GM18511 (cell line): Measurements from ENCODE around the gene BAD.

Source experiments
- ATAC-seq: cut with Tn5 transposase; IDR thresholded peaks from one replicate; pipeline ENCODE4 v1.9.1; 2021; ENCODE audit warnings: mild to moderate bottlenecking, moderate library complexity; ENCODE audit not compliant: unreplicated experiment

The BAD gene

DNA sequence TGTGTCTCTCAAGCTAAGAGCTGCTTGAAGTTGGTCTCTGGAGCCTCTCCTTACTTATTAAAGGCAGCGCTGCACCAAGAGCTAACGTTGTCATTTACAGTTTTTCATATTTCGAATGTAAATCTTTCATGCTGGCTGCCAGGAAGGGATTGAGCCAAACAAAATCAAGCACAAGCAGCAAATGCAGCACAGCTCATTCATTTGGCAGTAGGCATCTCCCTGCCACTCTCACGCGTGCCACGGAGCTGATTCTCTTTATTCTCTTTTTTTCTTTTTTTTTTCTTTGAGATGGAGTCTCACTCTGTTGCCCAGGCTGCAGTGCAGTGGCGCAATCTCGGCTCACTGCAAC is 51.5 kb downstream of the BAD start:
- no peak for ATAC-seq

DNA sequence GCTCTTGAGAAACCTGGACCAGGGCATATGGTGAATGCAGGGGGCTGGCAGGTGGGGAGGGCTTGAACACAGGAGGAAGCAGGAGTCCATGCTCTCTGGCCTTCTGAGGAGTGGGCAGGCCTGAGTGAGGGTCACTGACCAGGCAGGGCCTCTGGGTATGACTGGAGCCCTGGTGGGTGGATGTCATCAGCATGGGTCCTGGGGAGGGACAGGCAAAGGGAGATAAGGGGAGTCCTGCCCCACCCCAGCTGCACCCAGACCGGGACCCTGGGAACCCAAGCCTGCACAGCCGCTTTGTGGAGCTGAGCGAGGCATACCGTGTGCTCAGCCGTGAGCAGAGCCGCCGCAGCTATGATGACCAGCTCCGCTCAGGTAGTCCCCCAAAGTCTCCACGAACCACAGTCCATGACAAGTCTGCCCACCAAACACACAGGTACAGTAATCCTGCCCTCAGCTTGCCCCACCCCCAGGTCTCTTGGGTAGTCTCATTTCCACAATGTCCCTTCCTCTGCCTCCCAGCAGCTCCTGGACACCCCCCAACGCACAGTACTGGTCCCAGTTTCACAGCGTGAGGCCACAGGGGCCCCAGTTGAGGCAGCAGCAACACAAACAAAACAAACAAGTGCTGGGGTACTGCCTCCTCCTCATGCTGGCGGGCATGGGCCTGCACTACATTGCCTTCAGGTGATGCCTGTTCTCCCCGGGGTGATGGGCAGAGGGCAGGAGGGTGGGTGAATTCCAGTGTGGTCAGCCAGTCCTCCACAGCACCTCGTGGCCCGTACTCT is 52.1 kb downstream of the BAD start:
- ATAC-seq = no peak

DNA sequence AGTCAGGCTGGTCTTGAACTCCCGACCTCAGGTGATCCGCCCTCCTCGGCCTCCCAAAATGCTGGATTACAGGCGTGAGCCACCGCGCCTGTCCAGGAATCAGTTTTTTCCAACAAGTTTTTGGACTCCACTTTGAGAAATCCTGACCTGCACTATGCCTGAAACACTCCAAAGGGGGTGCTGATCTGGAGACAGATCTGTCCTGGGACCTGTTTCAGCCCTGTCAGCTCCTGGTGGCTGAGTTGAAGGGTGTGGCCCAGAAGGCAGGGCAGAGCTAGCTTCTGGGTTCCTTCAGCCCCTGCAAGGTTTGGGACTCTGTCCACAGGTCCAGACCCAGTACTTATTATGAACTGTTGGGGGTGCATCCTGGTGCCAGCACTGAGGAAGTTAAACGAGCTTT is 52.9 kb downstream of the BAD start:
- ATAC-seq = no peak

DNA sequence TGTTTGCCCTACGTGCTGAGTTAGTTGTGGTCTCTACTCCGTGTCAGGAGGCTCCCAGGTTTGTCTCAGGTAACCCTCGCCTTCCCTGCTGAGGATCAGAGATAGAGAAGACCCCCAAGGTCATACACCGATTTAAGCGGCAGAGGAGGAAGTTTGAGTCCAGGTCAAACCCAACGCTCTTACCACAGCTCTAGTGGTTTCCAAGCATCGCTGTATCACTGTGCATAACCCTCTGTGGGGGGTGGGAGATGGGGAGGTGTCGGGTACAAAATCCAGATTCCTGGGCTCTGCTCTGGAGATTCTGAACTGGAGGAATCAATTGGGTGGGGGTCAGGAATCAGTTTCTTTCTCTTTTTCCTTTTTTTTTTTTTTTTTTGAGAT is 53.5 kb downstream of the BAD start:
- ATAC-seq = no peak

DNA sequence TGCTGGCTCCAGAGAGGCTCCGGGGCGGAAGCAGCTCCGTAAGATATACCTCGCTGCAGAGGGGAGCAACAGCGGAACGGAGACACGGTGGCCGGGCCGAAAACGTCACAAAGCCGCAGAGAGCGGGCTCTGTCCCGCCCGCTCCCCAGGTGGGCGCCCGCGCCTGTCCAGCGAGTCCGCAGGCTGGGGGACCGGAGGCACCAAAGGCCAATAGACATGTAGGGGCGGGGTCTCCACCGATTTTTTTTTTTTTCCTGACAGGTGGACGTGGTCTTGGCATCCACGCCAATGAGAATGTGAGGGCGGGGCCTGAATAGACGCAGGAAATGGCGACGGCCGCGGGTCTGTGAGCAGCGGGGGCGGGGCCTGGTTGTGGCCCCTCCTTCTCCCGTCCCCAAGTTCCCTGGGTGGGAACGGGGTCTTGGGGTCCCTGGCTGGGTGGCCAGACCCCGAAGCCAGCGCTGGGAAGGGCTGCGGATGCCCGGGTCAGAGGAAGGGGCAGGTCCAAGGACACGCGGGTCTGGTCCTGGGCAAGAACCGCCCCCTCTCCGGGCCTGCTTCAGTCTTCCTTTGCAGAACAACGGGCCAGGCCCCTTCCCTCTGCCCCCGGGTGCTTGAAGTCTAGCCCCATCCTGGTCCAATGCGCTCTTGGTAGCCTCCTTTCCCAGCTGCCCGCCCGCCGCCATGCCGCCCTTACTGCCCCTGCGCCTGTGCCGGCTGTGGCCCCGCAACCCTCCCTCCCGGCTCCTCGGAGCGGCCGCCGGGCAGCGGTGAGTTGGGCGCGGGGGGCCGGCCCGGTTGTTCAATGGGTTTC is 54.1 kb downstream of the BAD start, which contains the start of gene DNAJC4:
Gene DNAJC4 (plus strand): TSS at position 378 of the 814 bp plus-strand sequence. CDS start 307 bp downstream, at position 685.
- peak; percentile 46 for ATAC-seq

DNA sequence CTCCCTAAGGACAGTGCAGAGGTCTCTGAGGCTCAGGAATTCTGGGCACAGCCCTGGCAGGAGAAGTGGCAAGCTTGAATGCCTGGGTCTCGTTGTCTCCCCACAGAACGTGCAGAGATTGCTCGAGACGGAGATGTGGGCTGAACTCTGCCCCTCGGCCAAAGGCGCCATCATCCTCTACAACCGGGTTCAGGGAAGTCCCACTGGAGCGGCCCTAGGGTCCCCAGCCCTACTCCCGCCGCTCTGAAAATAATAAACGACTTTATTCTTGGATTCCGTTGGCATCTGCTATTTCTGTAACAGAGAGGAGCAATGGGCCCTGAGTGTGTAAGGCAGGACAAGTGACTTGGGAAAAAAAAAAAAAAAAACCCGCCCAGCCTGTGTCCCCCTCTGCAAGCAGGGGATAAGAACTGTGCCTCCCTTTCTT is 54.7 kb downstream of the BAD start:
- no peak for ATAC-seq

DNA sequence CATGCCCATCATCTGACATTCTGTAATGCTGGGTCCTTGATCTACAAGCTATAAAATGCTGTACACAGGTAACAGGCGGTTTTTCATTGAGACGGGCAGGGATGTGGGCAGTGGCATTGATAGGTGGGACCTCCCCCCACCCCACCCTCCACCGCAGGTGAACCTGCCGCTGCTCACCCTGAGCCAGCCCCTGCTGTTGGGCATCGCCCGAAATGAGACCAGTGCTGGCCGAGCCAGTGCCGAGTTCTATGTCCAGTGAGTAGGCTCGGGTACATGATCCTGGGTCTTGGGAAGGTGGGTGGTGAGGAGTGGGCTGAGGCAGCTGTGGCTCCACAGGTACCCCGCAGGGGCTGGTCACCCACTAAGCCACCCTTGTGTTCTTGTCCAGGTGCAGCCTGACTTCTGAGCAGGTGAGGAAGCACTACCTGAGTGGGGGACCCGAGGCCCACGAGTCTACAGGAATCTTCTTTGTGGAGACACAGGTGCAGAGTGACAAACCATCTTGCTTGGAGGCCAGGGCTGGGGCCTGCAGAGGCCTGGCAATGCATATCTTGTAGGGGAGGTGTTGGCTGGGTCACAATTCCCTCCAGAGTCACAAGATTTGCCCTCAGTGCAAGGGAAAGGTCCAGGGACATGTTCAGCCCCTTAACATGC is 55.2 kb downstream of the BAD start:
- ATAC-seq = no peak

DNA sequence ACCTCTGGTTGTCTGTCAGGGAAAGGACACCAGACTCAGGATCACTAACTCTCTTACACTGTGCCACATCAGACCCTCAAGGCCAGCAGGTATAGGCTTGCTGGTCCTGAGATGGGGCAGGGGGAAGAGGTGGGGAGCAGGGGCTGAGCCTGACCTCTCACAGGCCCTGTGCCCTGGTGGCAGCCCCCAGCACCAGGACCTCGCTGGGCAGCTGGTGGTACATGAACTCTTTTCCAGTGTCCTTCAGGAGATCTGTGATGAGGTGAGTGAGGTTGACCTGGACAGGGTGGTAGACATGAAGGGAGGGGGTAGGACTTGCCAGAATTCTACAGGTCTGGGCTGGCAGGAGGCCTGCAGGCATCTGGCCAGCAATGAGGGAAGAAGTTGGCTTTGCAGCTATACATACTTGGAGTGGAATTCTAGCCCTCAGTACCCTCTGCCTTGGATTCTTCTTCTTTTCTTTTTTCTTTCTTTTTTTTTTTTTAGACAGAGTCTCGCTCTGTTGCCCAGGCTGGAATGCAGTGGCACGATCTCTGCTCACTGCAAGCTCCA is 57.0 kb downstream of the BAD start:
- no peak for ATAC-seq

DNA sequence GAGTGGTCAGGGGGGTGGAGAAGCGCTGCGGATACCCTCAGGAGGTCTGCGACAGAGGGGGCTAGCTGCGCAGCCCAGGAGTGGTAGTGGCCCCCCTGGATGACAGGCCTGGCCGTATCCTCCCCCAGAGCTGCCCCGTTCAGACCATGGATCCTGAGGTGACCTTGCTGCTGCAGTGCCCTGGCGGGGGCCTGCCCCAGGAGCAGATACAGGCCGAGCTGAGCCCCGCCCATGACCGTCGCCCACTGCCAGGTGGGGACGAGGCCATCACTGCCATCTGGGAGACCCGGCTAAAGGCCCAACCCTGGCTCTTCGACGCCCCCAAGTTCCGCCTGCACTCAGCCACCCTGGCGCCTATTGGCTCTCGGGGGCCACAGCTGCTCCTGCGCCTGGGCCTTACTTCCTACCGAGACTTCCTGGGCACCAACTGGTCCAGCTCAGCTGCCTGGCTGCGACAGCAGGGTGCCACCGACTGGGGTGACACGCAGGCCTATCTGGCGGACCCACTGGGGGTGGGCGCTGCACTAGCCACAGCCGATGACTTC is 57.9 kb downstream of the BAD start:
- ATAC-seq = peak; percentile 38

DNA sequence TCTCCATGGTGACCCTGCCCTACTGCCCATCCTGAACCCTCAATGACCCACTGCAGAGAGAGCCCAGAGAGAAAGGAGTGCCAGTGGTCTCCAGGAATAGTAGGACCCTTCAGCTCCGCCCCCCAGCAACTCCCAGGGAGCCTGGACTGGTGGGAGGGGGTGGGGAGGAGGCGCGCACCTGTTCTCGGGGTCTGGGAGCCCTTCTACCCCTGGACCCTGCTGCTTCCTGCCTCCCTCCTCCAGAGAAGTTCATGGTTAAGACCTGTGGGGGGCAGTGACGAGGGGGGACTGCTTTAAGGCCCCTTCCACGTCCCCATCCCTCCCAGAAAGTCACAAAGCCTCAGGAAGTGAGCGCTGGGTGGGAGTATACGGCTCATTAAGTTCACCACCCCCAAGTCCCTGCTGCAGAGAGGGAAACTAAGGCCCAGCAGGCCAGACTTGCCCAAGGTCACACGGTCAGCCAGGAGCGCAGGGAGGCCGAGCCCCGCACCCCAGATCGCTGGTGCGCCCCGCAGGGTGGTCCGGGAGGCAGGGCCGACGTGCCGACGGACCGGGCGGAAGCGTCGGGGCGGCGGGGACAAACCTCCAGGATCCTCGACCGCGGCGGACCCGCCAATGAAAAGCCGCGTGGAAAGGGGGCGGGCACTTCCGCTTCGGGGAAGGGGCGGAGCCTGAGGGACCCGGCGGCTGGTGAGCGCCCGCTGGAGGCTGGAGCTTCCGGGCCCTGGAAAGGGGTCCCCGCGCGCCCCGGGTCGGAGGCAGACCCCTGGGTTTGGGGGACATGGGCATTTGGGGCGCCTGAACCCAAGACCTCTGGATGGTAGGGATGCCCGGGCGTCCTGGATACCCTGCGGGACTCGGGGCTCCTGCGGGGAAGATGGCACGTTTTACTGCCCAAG is 58.6 kb downstream of the BAD start, which contains the start of the genes NUDT22 and TRPT1:
Gene NUDT22 (plus strand): TSS at position 667 of the 899 bp plus-strand sequence. CDS start 379 bp downstream, outside the sequence.
Gene TRPT1 (minus strand): TSS at position 579 of the 899 bp plus-strand sequence. CDS start 326 bp downstream, at position 253.
- ATAC-seq = peak; percentile 55

DNA sequence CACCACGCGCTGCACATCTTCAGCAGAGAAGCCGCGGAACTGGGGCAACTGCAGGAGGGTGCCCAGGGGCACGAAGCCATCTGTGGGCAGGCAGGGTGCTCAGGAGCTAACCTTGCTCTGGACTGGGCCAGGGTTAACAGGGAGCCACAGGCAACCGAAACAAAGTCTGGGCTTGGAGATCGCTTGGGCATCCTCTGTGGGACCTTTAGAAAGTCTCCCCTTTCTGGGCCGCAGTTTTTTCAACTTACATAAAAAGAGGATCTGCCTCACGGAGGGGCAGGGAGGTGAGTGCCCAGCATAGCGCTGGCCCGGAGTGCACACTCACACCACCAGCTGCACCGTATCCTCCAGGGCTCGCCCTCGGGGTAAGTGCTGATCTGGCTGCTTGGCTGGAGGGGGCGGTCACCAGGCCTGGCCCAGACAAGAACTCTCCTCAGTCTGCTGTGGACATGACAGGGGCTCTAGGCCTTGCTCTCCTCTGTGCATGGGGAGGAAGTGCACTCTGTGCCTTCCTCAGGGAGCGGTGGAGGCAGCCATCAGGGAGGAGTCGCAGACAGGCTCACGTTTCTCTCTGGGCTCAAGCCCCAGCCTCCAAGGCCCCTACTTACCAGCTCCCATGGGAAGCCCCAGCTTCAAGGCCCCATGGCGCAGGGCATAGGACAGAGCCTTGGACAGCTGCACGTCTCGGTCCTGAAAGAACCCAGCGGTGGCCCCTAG is 59.4 kb downstream of the BAD start:
- ATAC-seq = no peak

DNA sequence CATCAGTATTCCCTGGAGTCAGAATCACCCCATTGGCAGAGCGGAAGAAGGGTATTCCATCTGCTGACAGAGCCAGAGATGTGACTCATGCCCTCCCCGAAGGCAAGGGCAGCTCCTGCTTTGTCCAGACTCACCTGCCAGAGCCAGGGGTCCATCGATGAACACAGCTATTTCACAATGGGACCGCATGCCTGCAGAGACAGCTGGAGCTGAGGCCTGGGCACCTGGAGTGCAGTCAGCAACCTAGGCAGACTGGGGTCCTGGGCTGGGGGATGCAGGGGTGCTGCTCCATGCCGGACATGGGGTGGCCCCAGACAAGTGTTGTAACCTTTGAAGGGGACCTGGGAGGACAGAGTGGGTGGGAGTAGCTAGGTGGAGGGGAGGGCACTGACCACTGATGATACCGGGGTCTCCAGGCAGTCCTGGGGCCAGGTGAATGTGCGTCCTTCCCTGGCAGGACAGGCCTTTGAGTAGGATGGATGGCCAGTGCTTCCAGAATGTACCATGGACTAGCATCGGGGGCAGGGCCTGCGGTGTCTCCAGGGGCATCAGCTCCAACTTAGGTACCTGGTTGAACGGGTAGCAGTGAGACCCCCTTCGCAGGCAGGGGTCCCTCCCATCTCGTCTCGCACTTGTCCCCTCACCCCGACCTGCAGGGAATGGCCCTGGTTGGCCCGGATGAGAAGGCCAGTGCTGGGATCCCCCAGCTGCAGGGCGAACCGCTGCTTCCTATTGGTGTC is 60.1 kb downstream of the BAD start:
- ATAC-seq = no peak

DNA sequence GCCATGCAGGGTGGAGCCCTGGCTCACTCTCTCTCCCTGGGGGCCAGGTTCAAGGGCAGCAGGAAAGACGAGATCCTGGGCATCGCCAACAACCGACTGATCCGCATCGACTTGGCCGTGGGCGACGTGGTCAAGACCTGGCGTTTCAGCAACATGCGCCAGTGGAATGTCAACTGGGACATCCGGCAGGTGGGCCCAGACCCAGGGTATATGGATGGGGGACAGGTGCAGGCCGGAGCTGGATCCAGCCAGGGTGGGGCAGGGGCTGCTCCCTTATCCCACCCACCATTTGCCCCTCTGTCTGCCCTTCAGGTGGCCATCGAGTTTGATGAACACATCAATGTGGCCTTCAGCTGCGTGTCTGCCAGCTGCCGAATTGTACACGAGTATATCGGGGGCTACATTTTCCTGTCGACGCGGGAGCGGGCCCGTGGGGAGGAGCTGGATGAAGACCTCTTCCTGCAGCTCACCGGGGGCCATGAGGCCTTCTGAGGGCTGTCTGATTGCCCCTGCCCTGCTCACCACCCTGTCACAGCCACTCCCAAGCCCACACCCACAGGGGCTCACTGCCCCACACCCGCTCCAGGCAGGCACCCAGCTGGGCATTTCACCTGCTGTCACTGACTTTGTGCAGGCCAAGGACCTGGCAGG is 61.3 kb downstream of the BAD start:
- no peak for ATAC-seq

DNA sequence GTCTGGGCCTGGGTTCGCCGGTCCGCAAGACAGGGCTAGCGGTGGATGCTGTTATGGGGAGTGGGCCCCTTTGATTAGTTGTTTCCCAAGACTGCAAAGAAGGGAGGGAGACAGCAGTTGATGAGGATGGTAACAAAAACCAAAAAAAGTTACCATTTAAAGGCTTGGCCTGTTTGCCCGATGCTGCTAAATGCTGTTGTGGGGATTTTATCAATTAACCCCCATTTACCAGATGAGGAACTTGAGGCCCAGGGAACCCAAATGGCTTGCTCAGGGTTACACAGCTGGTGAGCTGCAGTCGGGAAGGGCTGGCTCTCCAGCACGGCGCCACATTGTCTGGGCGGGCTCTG is 61.8 kb downstream of the BAD start:
- no peak for ATAC-seq

DNA sequence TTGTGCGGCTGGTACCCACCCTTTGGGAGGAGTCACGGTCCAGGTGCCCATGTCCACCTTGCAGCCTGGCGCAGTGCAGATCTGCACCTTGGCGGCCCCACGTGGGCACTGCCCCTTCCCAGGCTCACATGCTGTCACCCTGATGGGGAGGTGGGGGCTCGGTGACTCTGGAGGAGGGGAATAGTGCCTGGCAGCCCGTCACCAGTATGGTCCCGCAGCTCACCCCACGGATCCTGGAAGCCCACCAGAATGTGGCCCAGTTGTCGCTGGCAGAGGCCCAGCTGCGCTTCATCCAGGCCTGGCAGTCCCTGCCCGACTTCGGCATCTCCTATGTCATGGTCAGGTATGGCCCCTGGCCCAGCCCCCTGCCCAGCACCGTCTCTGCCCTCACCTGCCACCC is 63.7 kb downstream of the BAD start:
- no peak for ATAC-seq

DNA sequence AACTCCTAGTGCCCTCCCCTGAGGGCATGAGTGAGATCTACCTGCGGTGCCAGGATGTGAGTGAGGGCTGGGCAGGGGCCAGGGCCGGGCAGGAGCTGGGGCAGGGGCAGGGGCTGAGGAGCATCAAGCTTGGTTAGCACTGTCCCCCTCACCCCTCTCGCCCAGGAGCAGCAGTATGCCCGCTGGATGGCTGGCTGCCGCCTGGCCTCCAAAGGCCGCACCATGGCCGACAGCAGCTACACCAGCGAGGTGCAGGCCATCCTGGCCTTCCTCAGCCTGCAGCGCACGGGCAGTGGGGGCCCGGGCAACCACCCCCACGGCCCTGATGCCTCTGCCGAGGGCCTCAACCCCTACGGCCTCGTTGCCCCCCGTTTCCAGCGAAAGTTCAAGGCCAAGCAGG is 64.2 kb downstream of the BAD start:
- ATAC-seq = no peak
